Measurements from ENCODE around the gene SCRT2. TPM values are rescaled to one million over a fixed set of nuclear protein-coding genes. Genes with fewer than 3 reads are reported as not detected.
A peak's percentile ranks its signal among the peaks of the same experiment; 100 is the strongest.

SCRT2 gene
- total RNA-seq, 1 donor from 2014 or later: not detected

GRCh38 chr20:658731-659291 lies 16.8 kb downstream of the SCRT2 start:
- intact Hi-C loops (cut with DNase I): no loop called here
- ATAC-seq (no peak), DNase-seq (ENCODE audit: low spot score) (no peak)

- ATAC-seq (no peak), DNase-seq (ENCODE audit: low spot score) (no peak)
- intact Hi-C loops (cut with DNase I): no loop called here
Measured at GRCh38 chr20:658202-658601, 17.4 kb downstream of the SCRT2 start.

DNA sequence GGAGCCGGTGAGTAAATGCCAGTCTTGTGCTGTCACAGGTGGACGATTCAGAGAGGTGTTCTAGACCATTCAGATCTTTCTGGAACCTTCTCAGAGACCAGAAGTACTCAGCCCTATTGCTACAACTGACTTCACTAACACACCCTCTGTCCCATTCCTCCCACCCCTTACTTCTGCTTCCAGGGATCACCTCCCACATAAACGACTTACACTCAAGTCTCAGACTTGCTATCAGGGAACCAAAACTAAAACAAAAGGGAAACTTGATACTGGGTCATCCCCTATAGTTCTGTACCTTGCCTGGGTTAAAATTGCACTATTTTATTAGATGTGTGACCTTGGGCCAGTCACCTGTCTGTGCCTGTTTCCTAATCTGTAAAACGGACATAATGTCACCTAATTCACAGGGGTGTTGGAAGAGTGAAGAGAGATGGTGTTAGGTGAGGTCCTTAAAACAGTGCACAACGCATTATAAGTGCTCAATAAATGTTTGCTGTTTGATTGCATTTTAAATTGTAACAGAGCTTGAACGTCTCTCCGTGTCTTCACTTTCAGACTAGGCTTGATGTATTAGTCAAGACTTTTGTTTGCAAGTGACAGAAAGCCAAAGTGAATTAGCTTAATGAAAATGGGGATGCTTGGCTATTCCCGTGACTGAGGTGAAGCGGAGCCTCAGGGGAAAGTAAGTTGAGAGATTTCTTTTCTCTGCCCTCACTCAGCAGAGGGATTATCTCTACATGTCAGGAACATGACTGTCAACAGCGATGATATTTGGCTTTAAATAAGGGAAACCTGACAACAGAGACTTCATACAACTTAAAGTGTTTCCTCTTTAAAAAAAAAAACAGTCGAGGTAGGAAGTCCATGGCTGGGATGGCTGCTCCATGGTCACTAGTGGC lies 19.6 kb downstream of the SCRT2 start:
- no peak for ATAC-seq
- intact Hi-C loops (cut with DNase I): no loop called here

GRCh38 chr20:654417-654750 lies 21.2 kb downstream of the SCRT2 start:
- no peak for ATAC-seq
- intact Hi-C loops (cut with DNase I): no loop called here

More for the DNA sequence above, 19.6 kb downstream of the SCRT2 start:
- no peak for DNase-seq (ENCODE audit: low spot score)

GRCh38 chr20:653590-654416 lies 21.8 kb downstream of the SCRT2 start:
- ATAC-seq (no peak), DNase-seq (ENCODE audit: low spot score) (no peak)
- intact Hi-C loops (cut with DNase I): no loop called here

More at GRCh38 chr20:654417-654750, 21.2 kb downstream of the SCRT2 start:
- DNase-seq (ENCODE audit: low spot score): no peak

GRCh38 chr20:653110-653589 lies 22.5 kb downstream of the SCRT2 start, which contains the start of gene SRXN1:
SRXN1 (minus strand) TSS chr20:653200; CDS start chr20:653185, 15 bp downstream.
- intact Hi-C loops (cut with DNase I): no loop called here
- DNase-seq (ENCODE audit: low spot score) (peak; percentile 92), ATAC-seq (peak; percentile 95)

- DNase-seq (ENCODE audit: low spot score): peak; percentile 69
- intact Hi-C loops (cut with DNase I): no loop called here
- ATAC-seq: peak; percentile 28
Measured at GRCh38 chr20:652615-653109, 22.9 kb downstream of the SCRT2 start.

DNA sequence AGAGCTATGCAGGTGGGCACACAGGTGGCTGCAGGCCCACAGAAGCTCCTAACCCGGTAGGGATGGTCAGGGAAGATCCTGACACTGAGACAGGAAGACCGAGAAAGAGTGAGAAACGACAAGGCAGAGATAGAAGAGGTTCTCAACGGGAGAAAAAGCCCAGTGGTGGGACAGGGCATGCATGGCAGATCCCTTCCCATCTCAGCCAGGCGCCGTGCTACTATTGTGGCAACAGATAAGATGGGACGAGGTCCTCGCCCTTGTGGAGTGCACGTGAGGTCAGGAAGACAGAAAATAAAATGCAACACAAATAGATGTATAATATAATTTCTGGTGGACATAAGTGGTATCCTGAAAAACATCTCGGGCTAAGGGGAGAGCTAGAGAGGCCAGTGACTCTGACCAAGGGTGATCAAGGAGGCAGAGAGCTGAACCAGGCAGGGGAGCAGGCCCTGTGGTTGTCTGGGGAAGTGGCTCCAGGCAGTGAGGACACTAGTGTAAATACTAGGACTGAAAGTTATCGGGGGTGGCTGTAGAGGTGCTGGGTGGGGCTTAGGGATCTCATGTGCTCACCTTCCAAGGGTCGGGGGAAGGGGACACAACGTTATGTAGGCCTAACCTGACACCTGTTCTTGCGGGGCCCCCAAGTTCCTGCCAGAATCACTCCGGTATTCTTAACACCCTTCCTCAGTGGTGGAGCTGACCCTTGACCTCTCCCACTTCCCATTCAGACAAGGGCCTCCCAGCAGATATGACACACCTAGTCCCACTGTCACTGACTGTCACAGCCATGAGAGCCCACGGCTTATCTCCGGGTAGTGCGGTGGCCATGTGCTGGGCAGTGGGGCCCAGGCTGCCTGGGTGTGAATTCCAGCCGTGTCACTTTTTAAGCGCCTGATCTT lies 23.6 kb downstream of the SCRT2 start:
- peak; percentile 6 for ATAC-seq
- DNase-seq (ENCODE audit: low spot score): no peak
- intact Hi-C loops (cut with DNase I): no loop called here

DNA sequence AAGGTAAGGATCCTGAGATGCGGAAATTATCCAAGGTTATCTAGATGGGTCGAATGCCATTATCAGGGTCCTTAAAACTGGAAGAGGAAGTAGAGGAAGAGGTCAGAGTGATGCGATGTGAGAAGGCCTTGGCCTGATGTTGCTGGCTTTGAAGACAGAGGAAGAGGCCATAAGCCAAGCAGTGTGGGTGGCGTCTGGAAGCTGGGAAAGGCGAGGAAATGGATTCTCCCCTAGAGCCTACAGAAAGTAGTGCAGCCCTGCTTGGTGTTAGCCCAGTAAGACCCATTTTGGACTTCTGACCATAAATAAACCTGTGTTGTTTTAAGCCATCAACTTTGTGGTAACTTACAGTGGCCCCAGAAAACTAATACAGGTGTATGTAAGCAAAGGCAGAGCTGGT lies 24.6 kb downstream of the SCRT2 start:
- ATAC-seq: no peak
- intact Hi-C loops (cut with DNase I): no loop called here
- no peak for DNase-seq (ENCODE audit: low spot score)

GRCh38 chr20:650281-650680 lies 25.3 kb downstream of the SCRT2 start:
- intact Hi-C loops (cut with DNase I): no loop called here
- DNase-seq (ENCODE audit: low spot score): no peak

GRCh38 chr20:647479-648019 lies 28.1 kb downstream of the SCRT2 start:
- intact Hi-C loops (cut with DNase I): loop anchor here (10.0 kb wide), 1 partner anchor 83 kb away; no protein-coding TSS in a partner anchor
- DNase-seq (ENCODE audit: low spot score) (no peak), ATAC-seq (no peak)

More at GRCh38 chr20:650281-650680, 25.3 kb downstream of the SCRT2 start:
- no peak for ATAC-seq

DNA sequence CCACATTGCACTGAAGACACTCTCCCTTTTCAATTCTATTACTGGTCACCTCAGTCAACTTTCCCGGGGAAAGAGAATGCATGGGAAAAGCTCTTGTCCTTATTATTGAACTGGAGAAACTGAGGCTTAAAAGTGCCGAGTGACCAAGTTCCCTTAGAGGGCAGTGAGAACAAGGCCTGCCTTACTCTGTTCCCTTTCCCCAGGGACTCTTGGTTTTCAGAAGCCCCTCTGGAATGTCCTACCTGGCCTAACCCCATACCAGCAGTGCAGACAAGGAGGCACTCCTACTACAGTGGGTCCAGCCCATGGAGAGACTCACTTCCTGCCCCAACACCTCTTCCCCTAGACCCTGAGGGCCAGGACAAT lies 28.8 kb downstream of the SCRT2 start:
- intact Hi-C loops (cut with DNase I): loop anchor here (10.0 kb wide), 1 partner anchor 82 kb away; no protein-coding TSS in a partner anchor
- DNase-seq (ENCODE audit: low spot score) (no peak), ATAC-seq (no peak)

DNA sequence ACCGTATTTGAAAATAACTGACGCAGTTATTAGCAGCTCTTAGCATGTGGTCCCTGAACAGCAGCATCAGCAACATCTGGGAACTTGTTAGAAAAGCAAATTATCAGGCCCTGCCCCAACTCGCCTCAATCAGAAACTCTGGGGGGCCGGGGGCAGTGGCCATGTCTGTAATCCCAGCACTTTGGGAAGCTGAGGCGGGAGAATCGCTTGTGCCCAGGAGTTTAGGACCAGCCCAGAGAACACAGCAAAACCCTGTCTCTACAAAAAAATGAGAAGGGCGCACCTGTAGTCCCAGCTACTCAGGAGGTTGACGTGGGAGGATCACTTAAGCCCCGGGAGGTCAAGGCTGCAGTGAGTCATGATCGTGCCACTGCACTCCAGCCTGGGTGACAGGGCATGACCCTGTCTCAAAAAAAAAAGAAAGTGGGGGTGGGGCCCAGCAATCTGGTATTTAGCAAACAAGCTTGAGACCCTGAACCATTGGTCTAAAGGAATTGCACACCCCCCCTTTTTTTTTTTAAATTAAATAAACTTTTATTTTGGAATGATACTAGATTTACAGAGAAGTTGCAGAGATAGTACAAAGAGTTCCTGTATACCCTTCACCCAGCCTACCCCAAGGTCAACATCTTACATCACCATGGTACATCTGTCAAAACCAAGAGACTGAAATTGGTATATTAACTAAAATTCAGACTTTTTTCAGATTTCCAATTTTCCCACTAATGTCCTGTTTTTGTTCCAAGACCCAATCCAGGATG lies 29.3 kb downstream of the SCRT2 start:
- intact Hi-C loops (cut with DNase I): loop anchor here (10.0 kb wide), 1 partner anchor 81 kb away; no protein-coding TSS in a partner anchor
- ATAC-seq (no peak), DNase-seq (ENCODE audit: low spot score) (no peak)

DNA sequence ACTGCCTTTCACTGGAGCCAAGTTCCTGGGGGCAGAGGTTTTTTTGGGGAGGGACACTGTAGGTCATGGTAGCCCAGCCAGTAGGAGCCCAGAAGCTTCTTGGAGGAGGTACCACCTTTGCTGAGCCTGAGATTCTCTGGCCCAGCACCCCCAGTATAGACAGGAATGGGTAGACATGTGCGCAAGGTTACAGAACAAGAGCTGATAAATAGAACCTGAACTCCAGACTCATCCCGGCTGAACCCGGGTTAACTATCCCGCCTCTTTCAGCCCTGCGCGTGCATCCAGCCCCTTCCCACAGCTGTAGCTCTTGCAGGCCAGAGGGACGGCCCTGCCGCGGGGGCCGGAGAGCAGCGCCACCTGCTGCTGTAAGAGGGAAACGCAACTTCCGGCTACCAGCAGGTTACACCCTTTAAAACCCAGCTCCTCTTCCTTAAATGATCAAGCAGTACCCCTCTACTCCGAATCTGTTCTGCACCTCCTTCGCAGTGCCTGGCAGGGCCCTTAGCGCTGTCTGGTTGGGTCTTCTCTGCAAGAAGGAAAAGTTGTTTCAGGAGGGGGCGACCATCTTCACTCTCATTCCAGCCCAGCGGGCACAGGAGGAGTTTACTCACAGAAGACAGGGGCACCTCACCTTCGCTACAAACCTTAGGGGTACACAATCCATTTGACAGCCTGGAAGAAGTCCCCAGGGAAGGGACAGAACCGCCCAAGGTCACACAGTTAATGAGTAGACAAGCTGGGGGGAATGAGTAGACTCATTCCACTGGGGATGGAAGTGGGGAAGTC lies 30.1 kb downstream of the SCRT2 start:
- DNase-seq (ENCODE audit: low spot score) (peak; percentile 79), ATAC-seq (peak; percentile 77)
- intact Hi-C loops (cut with DNase I): loop anchor here (10.0 kb wide), 1 partner anchor 81 kb away; no protein-coding TSS in a partner anchor

- ATAC-seq (no peak), DNase-seq (ENCODE audit: low spot score) (no peak)
- intact Hi-C loops (cut with DNase I): loop anchor here (10.0 kb wide), 1 partner anchor 80 kb away; no protein-coding TSS in a partner anchor
Measured at GRCh38 chr20:644692-645317, 30.8 kb downstream of the SCRT2 start.
